IMR-90 (cell line): ENCODE data around the gene TMUB2. TPM values are rescaled to one million over a fixed set of nuclear protein-coding genes. Genes with fewer than 3 reads are reported as not detected.

Experiments
- ATAC-seq: fragments of 200-7000 bp; cut with Tn5 transposase; 2 replicates; pipeline ENCODE4 v1.9.1; 2020; ENCODE audit warnings: low read depth, mild to moderate bottlenecking, moderate library complexity
- BruUV-seq: library from RNA; stranded (reverse); fragments of 400-500 nt; replicated peaks from 2 replicates; lab custom pipeline; 2021; lab: Mats Ljungman, UMichigan
- CTCF ChIA-PET: fragments of 300-600 bp; formaldehyde crosslinking; extraction: SDS; loops from one replicate; lab custom pipeline; 2021; ENCODE audit warnings: antibody characterized with exemption; lab: Yijun Ruan, JAX
- POLR2A ChIA-PET: fragments of 300-600 bp; sonication (Branson Sonifier 250); formaldehyde crosslinking; loops from one replicate; lab custom pipeline; 2022; ENCODE audit warnings: antibody characterized with exemption; ENCODE audit not compliant: unreplicated experiment; lab: Charles Lee
- DNase-seq: peaks from one replicate; pipeline ENCODE4 v3.0.0; 2013
- H2AFZ ChIP-seq: replicated peaks from 2 replicates; pipeline ENCODE3; 2013; ENCODE audit warnings: low read length, mild to moderate bottlenecking; ENCODE audit not compliant: poor library complexity
- H2AK5ac ChIP-seq: 2 replicates; pipeline ENCODE4 v1.6.1; 2013; ENCODE audit warnings: low read depth, low read length, inconsistent platforms
- H2AK9ac ChIP-seq: replicated peaks from 2 replicates; pipeline ENCODE3; 2013; ENCODE audit warnings: mild to moderate bottlenecking, low read depth, low read length, moderate library complexity; ENCODE audit not compliant: poor library complexity
- H2BK120ac ChIP-seq: 2 replicates; pipeline ENCODE4 v1.6.1; 2013; ENCODE audit warnings: low read depth, low read length, inconsistent platforms
- H2BK15ac ChIP-seq: 3 replicates; pipeline ENCODE4 v1.6.1; 2013; ENCODE audit warnings: low read depth, low read length, inconsistent platforms
- H2BK20ac ChIP-seq: 2 replicates; pipeline ENCODE4 v1.6.1; 2013; ENCODE audit warnings: low read depth, mild to moderate bottlenecking, inconsistent platforms, low read length, moderate library complexity
- H2BK5ac ChIP-seq: 2 replicates; pipeline ENCODE4 v1.6.1; 2013; ENCODE audit warnings: mild to moderate bottlenecking, low read depth, low read length, inconsistent platforms; ENCODE audit not compliant: poor library complexity, severe bottlenecking
- H3K14ac ChIP-seq: replicated peaks from 2 replicates; pipeline ENCODE4 v1.6.1; 2013; ENCODE audit warnings: low read depth, low read length, inconsistent platforms
- H3K18ac ChIP-seq: 2 replicates; pipeline ENCODE4 v1.6.1; 2013; ENCODE audit warnings: low read depth, low read length, control low read depth
- H3K23ac ChIP-seq: 2 replicates; pipeline ENCODE4 v1.6.1; 2013; ENCODE audit warnings: low read depth, low read length, inconsistent platforms
- H3K27ac ChIP-seq: 2 replicates; pipeline ENCODE4 v1.5.1; 2013; ENCODE audit warnings: mild to moderate bottlenecking, control low read depth, low read length; ENCODE audit not compliant: insufficient read depth
- H3K27me3 ChIP-seq: 2 replicates; pipeline ENCODE4 v1.6.1; 2013; ENCODE audit warnings: low read length; ENCODE audit not compliant: control insufficient read depth, insufficient read depth
- H3K36me3 ChIP-seq: 2 replicates; pipeline ENCODE4 v1.6.1; 2013; ENCODE audit warnings: low read length, mixed read lengths; ENCODE audit not compliant: control insufficient read depth, insufficient read depth
- H3K4ac ChIP-seq: 2 replicates; pipeline ENCODE4 v1.6.1; 2013; ENCODE audit warnings: low read depth, low read length, inconsistent platforms
- H3K4me1 ChIP-seq: 2 replicates; pipeline ENCODE4 v1.6.1; 2013; ENCODE audit warnings: low read length, mixed read lengths; ENCODE audit not compliant: control insufficient read depth, insufficient read depth
- H3K4me2 ChIP-seq: 2 replicates; pipeline ENCODE4 v1.6.1; 2013; ENCODE audit warnings: low read depth, mild to moderate bottlenecking, control low read depth, low read length, moderate library complexity
- H3K4me3 ChIP-seq: 2 replicates; pipeline ENCODE4 v1.5.1; 2013; ENCODE audit warnings: low read depth, mild to moderate bottlenecking, control low read depth, low read length, moderate library complexity; ENCODE audit not compliant: insufficient read depth
- H3K56ac ChIP-seq: 2 replicates; pipeline ENCODE4 v1.6.1; 2013; ENCODE audit warnings: low read length, inconsistent platforms; ENCODE audit not compliant: insufficient read depth; ENCODE audit errors: extremely low read depth
- H3K79me1 ChIP-seq, 2 experiments: 2 replicates each; pipeline ENCODE4 v1.6.1; 2013; ENCODE audit warnings: low read length in 2 of 2, inconsistent platforms in 1 of 2, low read depth in 1 of 2
- H3K9ac ChIP-seq: 2 replicates; pipeline ENCODE4 v1.6.1; 2013; ENCODE audit warnings: low read depth, low read length, control low read depth
- H3K9me1 ChIP-seq: 2 replicates; pipeline ENCODE4 v1.6.1; 2013; ENCODE audit warnings: low read length, inconsistent platforms; ENCODE audit not compliant: insufficient read depth
- H3K9me3 ChIP-seq: 2 replicates; pipeline ENCODE4 v1.6.1; 2013; ENCODE audit warnings: low read length; ENCODE audit not compliant: control insufficient read depth, insufficient read depth
- H4K20me1 ChIP-seq: 2 replicates; pipeline ENCODE4 v1.6.1; 2013; ENCODE audit warnings: low read length, inconsistent platforms; ENCODE audit not compliant: insufficient read depth
- H4K5ac ChIP-seq: 2 replicates; pipeline ENCODE4 v1.6.1; 2013; ENCODE audit warnings: mild to moderate bottlenecking, low read depth, low read length, control low read depth
- H4K8ac ChIP-seq, 2 experiments: 2 replicates each; pipeline ENCODE4 v1.6.1; 2013; ENCODE audit warnings: low read depth in 2 of 2, low read length in 2 of 2, control low read depth in 1 of 2, inconsistent platforms in 1 of 2
- H4K91ac ChIP-seq: 2 replicates; pipeline ENCODE4 v1.6.1; 2013; ENCODE audit warnings: low read depth, low read length, inconsistent platforms; ENCODE audit not compliant: insufficient read depth
- BHLHE40 ChIP-seq: fragments of 150-350 bp; IDR thresholded peaks from 2 replicates; pipeline ENCODE4 v1.6.1; 2016; ENCODE audit warnings: mild to moderate bottlenecking, low read depth, low read length
- CHD1 ChIP-seq: IDR thresholded peaks from 2 replicates; pipeline ENCODE4 v1.6.1; 2012; ENCODE audit warnings: low read depth, low read length, improper control_type of control experiment
- CTCF ChIP-seq: conservative IDR thresholded peaks from 2 replicates; pipeline ENCODE4 v1.5.1; 2012; ENCODE audit warnings: mild to moderate bottlenecking, low read depth, low read length, improper control_type of control experiment
- FOS ChIP-seq: fragments of 150-350 bp; IDR thresholded peaks from 2 replicates; pipeline ENCODE4 v1.6.1; 2016; ENCODE audit warnings: low read depth, low read length
- MXI1 ChIP-seq: IDR thresholded peaks from 2 replicates; pipeline ENCODE4 v1.6.1; 2012; ENCODE audit warnings: low read depth, mild to moderate bottlenecking, low read length, moderate library complexity, borderline replicate concordance
- NFE2L2 ChIP-seq: fragments of 150-350 bp; IDR thresholded peaks from 2 replicates; pipeline ENCODE4 v1.6.1; 2016; ENCODE audit warnings: low read depth, mild to moderate bottlenecking, low read length
- POLR2A ChIP-seq: IDR thresholded peaks from 2 replicates; pipeline ENCODE4 v1.6.1; 2012; ENCODE audit warnings: mild to moderate bottlenecking, low read depth, low read length
- RAD21 ChIP-seq: IDR thresholded peaks from 2 replicates; pipeline ENCODE4 v1.6.1; 2012; ENCODE audit warnings: low read length, improper control_type of control experiment
- RCOR1 ChIP-seq: IDR thresholded peaks from 2 replicates; pipeline ENCODE4 v1.6.1; 2012; ENCODE audit warnings: mild to moderate bottlenecking, low read length, improper control_type of control experiment; ENCODE audit not compliant: insufficient replicate concordance
- RFX5 ChIP-seq: IDR thresholded peaks from 2 replicates; pipeline ENCODE4 v1.8.0; 2012; ENCODE audit warnings: low read depth, mild to moderate bottlenecking, low read length, moderate library complexity
- USF2 ChIP-seq: fragments of 150-350 bp; IDR thresholded peaks from 2 replicates; pipeline ENCODE4 v1.6.1; 2017; ENCODE audit warnings: mild to moderate bottlenecking, antibody characterized with exemption, low read length, low read depth
- WGBS, 2 experiments: methylation state at CpG; one replicate each; pipeline versions ENCODE4 v1.1.5 to v1.1.7; 2013; ENCODE audit warnings: missing lambda C conversion rate in 2 of 2; ENCODE audit not compliant: insufficient read length in 1 of 2; ENCODE audit errors: extremely low coverage in 2 of 2; 5-methylcytosine and 5-hydroxymethylcytosine counted together
- dilution Hi-C: fragments of 300-500 bp; cut with HindIII; formaldehyde crosslinking; loops from one replicate; pipeline ENCODE4 v1.14.3; 2018; ENCODE audit warnings: low sequenced_read_pairs; ENCODE audit not compliant: unreplicated experiment
- in situ Hi-C: fragments of 300-500 bp; cut with MboI; formaldehyde crosslinking; loops from 3 replicates; pipeline ENCODE4 v1.14.3; 2019; ENCODE audit warnings: low sequenced_read_pairs, inconsistent platforms, mixed read lengths
- intact Hi-C: fragments of 100-400 bp; cut with micrococcal nuclease; formaldehyde crosslinking; loops from 2 replicates; pipeline ENCODE4 v1.10.0; 2022
- polyA plus RNA-seq, 3 experiments: library from polyadenylated mRNA; depleted of rRNA; stranded (reverse); fragments of >200 nt; gene quantifications; 2 replicates each; pipeline ENCODE4 v1.2.3, GENCODE V29; 2012; ENCODE audit warnings: low replicate concordance in 1 of 3
- total RNA-seq: library from RNA; depleted of rRNA; stranded (reverse); fragments of >200 nt; gene quantifications from 2 replicates; pipeline ENCODE4 v1.2.3, GENCODE V29; 2012

Gene TMUB2
- total and polyA plus RNA-seq, 2 of the 4 experiments (the other 2 are of a cell fraction), result 16.5 to 42.5 TPM

- peaks cover 26% of the 10 kb centered on the region; the same call in 1 of the 2 replicates for H4K20me1 ChIP-seq
- peaks cover 13 to 51% of the 10 kb centered on the region in 2 experiments; a peak in 3 of 4 replicates for H3K79me1 ChIP-seq
- H2BK120ac ChIP-seq, result no peak overlapping the region
- ChIA-PET POLR2A (no interaction called here), CTCF (interaction anchor here (0.7 kb wide), 1 partner anchor 131 kb away, joined by 3 read pairs; no protein-coding TSS in a partner anchor)
- no peak overlapping the region for H3K23ac ChIP-seq
- no peak overlapping the region for H2AFZ ChIP-seq
- H3K36me3 ChIP-seq, result peaks cover 42% of the 10 kb centered on the region
- peaks cover 26% of the 10 kb centered on the region for H3K9me1 ChIP-seq
- WGBS, 2 experiments, result no CpG with 5 or more reads among the region's 6 CpGs
- no peak overlapping the region for H2BK20ac ChIP-seq
- no peak for DNase-seq
- no peak overlapping the region for H4K5ac ChIP-seq
- in situ Hi-C loops, result loop anchor here (25.0 kb wide), 2 partner anchors 306 to 431 kb away; partner anchors contain the start of gene GPATCH8
- H2BK15ac ChIP-seq, result no peak overlapping the region
- no peak overlapping the region for H2AK5ac ChIP-seq
- no peak overlapping the region for H3K9ac ChIP-seq
- H3K4me2 ChIP-seq, result no peak overlapping the region
- H3K27ac ChIP-seq, result no peak overlapping the region
- intact Hi-C loops, result no loop called here
- H3K9me3 ChIP-seq, result no peaks in the 10 kb centered on the region
- no peak overlapping the region for H2BK5ac ChIP-seq
- dilution Hi-C loops, result no loop called here
- H3K56ac ChIP-seq, result no peak overlapping the region
- no peak overlapping the region for H3K4ac ChIP-seq
- H2AK9ac ChIP-seq, result no peak overlapping the region
- H3K14ac ChIP-seq, result no peak overlapping the region
- TF ChIP-seq RFX5 (no peak), POLR2A (no peak), CTCF (no peak), RCOR1 (no peak), CHD1 (no peak), BHLHE40 (no peak), NFE2L2 (no peak), USF2 (no peak), FOS (no peak), RAD21 (no peak), MXI1 (no peak)
- H4K91ac ChIP-seq, result no peak overlapping the region
- no peak for ATAC-seq
- H3K4me1 ChIP-seq, result peaks cover 22% of the 10 kb centered on the region
- TSS peak; percentile 55 for BruUV-seq
- H3K4me3 ChIP-seq, result no peak overlapping the region
- no peaks in the 10 kb centered on the region for H3K27me3 ChIP-seq
- no peak overlapping the region for H4K8ac ChIP-seq
- no peak overlapping the region for H3K18ac ChIP-seq
These were observed 20.0 kb downstream of the TMUB2 start for GRCh38 chr17:44206825-44207155.
